H1 (cell line): ENCODE results near the gene AHNAK2. TPM values are rescaled to one million over a fixed set of nuclear protein-coding genes. Genes with fewer than 3 reads are reported as not detected.
A peak's percentile ranks its signal among the peaks of the same experiment; 100 is the strongest.

Experiments used
- POLR2A ChIP-seq, 2 experiments: IDR thresholded peaks; 1 replicate in 1 of 2; 2 replicates in 1 of 2; pipeline ENCODE4 v1.6.1; 2011; ENCODE audit warnings: low read depth in 2 of 2, low read length in 2 of 2, mild to moderate bottlenecking in 2 of 2; ENCODE audit errors: control extremely low read depth in 1 of 2
- POLR2AphosphoS5 ChIP-seq: IDR thresholded peaks from 2 replicates; pipeline ENCODE4 v1.6.1; 2011; ENCODE audit warnings: low read depth, low read length
- USF2 ChIP-seq: IDR thresholded peaks from 2 replicates; pipeline ENCODE4 v1.6.1; 2011; ENCODE audit warnings: low read length, improper control_type of control experiment
- polyA plus RNA-seq, 7 experiments: library from polyadenylated mRNA; depleted of rRNA in 3 of 7; stranded (reverse) in 5 of 7; unstranded in 2 of 7; fragments of >200 nt in 5 of 7; fragments of 200-250 nt in 2 of 7; gene quantifications; 1 replicate in 5 of 7; 2 replicates in 1 of 7; 4 replicates in 1 of 7; pipeline versions ENCODE4 v1.2.1 to v1.2.3, GENCODE V29; 2011 to 2013; ENCODE audit warnings: missing spikeins in 2 of 7, mixed read lengths in 2 of 7
- total RNA-seq: library from RNA; stranded (reverse); fragmentation: NEBNext Ultra II Directional; extraction: Animal tissue kit (Norgen Biotek cat#: 25700); gene quantifications from 2 replicates; pipeline ENCODE4 v1.2.1, GENCODE V29; 2021

The AHNAK2 gene
- total and polyA plus RNA-seq, 2 of the 8 experiments (the other 6 are each of a cell fraction or from before 2014, with no cell fraction given), result 0.95 to 2.0 TPM

GRCh38 chr14:105020815-105021655, 42.9 kb upstream of the AHNAK2 start, which contains the start of gene CDCA4 (continued):
- TF ChIP-seq POLR2A (IDR thresholded peaks at IDR 0.05; ENCODE audit: control extremely low read depth in 1 of 2, low read depth in 2 of 2, low read length in 2 of 2) (peak; percentile 64 to 87), USF2 (peak; percentile 84), POLR2AphosphoS5 (peak; percentile 48; the same call in 1 of the 2 replicates)
